HG02610 (cell line): ENCODE measurements around the gene BOD1L1.
A peak's percentile ranks its signal among the peaks of the same experiment; 100 is the strongest.
"Not testable (repeated sequence)": the region's sequence is repeated elsewhere in the genome, so short reads cannot be mapped to it uniquely, and the experiment has no call there.

Experiments used
- ATAC-seq: cut with Tn5 transposase; IDR thresholded peaks from one replicate; pipeline ENCODE4 v1.9.1; 2021; ENCODE audit warnings: mild to moderate bottlenecking, moderate library complexity; ENCODE audit not compliant: unreplicated experiment

Gene BOD1L1

GRCh38 chr4:13561673-13562072 lies 65.9 kb downstream of the BOD1L1 start:
- no peak for ATAC-seq

GRCh38 chr4:13560111-13560510 lies 67.4 kb downstream of the BOD1L1 start:
- ATAC-seq = not testable (repeated sequence)

GRCh38 chr4:13559413-13559812 lies 68.1 kb downstream of the BOD1L1 start:
- no peak for ATAC-seq

- ATAC-seq = no peak
Measured at GRCh38 chr4:13558881-13559280, 68.6 kb downstream of the BOD1L1 start.

- no peak for ATAC-seq
Measured at GRCh38 chr4:13555325-13555724, 72.2 kb downstream of the BOD1L1 start.

- ATAC-seq = no peak
Measured at GRCh38 chr4:13553081-13553480, 74.4 kb downstream of the BOD1L1 start.

- ATAC-seq = peak; percentile 72
Measured at GRCh38 chr4:13548984-13549546, 78.5 kb downstream of the BOD1L1 start.

GRCh38 chr4:13548059-13548983 lies 79.2 kb downstream of the BOD1L1 start:
- ATAC-seq = no peak

- no peak for ATAC-seq
Measured at GRCh38 chr4:13547485-13548041, 80.0 kb downstream of the BOD1L1 start.

- ATAC-seq = no peak
Measured at GRCh38 chr4:13546941-13547484, 80.5 kb downstream of the BOD1L1 start.

GRCh38 chr4:13546142-13546940 lies 81.2 kb downstream of the BOD1L1 start:
- ATAC-seq = no peak

- ATAC-seq = no peak
Measured at GRCh38 chr4:13545394-13545808, 82.1 kb downstream of the BOD1L1 start.

GRCh38 chr4:13544606-13545393 lies 82.7 kb downstream of the BOD1L1 start:
- peak; percentile 67 for ATAC-seq

- ATAC-seq = no peak
Measured at GRCh38 chr4:13543839-13544605, 83.5 kb downstream of the BOD1L1 start, which contains the start of gene NKX3-2. Gene NKX3-2, minus strand, starts transcription at chr4:13544508. Its CDS starts 94 bp downstream, at chr4:13544414.

- ATAC-seq = no peak
Measured at GRCh38 chr4:13543032-13543838, 84.3 kb downstream of the BOD1L1 start.

- no peak for ATAC-seq
Measured at GRCh38 chr4:13542577-13543031, 84.9 kb downstream of the BOD1L1 start.

GRCh38 chr4:13541720-13542576 lies 85.6 kb downstream of the BOD1L1 start:
- ATAC-seq = peak; percentile 31
